ENCODE measurements around the gene SCFD2. TPM values are rescaled to one million over a fixed set of nuclear protein-coding genes. Genes with fewer than 3 reads are reported as not detected.

Gene SCFD2
- total and polyA plus RNA-seq, 2 experiments from 2014 or later = 13.2 to 15.9 TPM

DNA sequence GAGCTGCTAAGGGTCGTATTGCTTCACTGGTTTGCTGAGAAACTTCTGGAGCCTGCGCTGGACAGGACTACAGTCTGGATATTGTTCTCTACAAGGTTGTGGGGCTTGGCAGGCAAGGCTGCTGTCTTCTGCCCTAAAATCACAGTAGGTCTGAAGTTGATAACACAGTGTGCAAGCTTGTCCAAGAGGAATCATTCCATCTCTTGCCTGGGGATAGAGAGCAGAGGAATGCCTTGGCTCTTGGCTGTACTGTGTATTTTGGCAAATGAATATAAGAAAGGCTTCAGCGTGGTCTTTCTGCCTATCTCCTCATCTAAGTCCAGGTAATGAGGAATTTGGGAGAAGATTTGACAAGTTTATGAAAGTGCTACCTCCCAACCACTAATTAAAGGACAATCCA lies 513.1 kb downstream of the SCFD2 start:
- no peaks in the 10 kb centered on the region for H3K9me3 ChIP-seq (ENCODE audit: low read depth)
- TF ChIP-seq, protein P1, sequence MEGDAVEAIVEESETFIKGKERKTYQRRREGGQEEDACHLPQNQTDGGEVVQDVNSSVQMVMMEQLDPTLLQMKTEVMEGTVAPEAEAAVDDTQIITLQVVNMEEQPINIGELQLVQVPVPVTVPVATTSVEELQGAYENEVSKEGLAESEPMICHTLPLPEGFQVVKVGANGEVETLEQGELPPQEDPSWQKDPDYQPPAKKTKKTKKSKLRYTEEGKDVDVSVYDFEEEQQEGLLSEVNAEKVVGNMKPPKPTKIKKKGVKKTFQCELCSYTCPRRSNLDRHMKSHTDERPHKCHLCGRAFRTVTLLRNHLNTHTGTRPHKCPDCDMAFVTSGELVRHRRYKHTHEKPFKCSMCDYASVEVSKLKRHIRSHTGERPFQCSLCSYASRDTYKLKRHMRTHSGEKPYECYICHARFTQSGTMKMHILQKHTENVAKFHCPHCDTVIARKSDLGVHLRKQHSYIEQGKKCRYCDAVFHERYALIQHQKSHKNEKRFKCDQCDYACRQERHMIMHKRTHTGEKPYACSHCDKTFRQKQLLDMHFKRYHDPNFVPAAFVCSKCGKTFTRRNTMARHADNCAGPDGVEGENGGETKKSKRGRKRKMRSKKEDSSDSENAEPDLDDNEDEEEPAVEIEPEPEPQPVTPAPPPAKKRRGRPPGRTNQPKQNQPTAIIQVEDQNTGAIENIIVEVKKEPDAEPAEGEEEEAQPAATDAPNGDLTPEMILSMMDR (IDR thresholded peaks at IDR 0.05; ENCODE audit: low read depth, low read length) = no peak
- peak overlapping the region; percentile 78 for H3K27ac ChIP-seq
- H3K36me3 ChIP-seq = no peaks in the 10 kb centered on the region
- peaks cover 42% of the 10 kb centered on the region for H3K4me1 ChIP-seq (ENCODE audit: low read depth)
- no peaks in the 10 kb centered on the region for H3K27me3 ChIP-seq
- DNase-seq (ENCODE audit: low read depth in 1 of 2, low spot score in 1 of 2) = no peak
- no peak overlapping the region for H3K4me3 ChIP-seq

- Histone ChIP-seq H3K4me1 (ENCODE audit: low read depth) (peaks cover 49% of the 10 kb centered on the region), H3K9me3 (ENCODE audit: low read depth) (no peaks in the 10 kb centered on the region), H3K27ac (peak overlapping the region; percentile 78), H3K27me3 (no peaks in the 10 kb centered on the region), H3K4me3 (no peak overlapping the region), H3K36me3 (no peaks in the 10 kb centered on the region)
- DNase-seq (ENCODE audit: low read depth in 1 of 2, low spot score in 1 of 2) = no peak
- TF ChIP-seq, protein P1 (IDR thresholded peaks at IDR 0.05; ENCODE audit: low read depth, low read length) = no peak
These were observed 513.8 kb downstream of the SCFD2 start for GRCh38 chr4:52852041-52852440.

- no peaks in the 10 kb centered on the region for H3K27me3 ChIP-seq
- no peak overlapping the region for H3K27ac ChIP-seq
- DNase-seq (ENCODE audit: low read depth in 1 of 2, low spot score in 1 of 2) = no peak
- H3K9me3 ChIP-seq (ENCODE audit: low read depth) = no peaks in the 10 kb centered on the region
- H3K4me1 ChIP-seq (ENCODE audit: low read depth) = peaks cover 49% of the 10 kb centered on the region
- no peak overlapping the region for H3K4me3 ChIP-seq
- TF ChIP-seq, protein P1 (IDR thresholded peaks at IDR 0.05; ENCODE audit: low read depth, low read length) = no peak
- H3K36me3 ChIP-seq = no peaks in the 10 kb centered on the region
These were observed 515.3 kb downstream of the SCFD2 start for GRCh38 chr4:52850406-52851124.

DNA sequence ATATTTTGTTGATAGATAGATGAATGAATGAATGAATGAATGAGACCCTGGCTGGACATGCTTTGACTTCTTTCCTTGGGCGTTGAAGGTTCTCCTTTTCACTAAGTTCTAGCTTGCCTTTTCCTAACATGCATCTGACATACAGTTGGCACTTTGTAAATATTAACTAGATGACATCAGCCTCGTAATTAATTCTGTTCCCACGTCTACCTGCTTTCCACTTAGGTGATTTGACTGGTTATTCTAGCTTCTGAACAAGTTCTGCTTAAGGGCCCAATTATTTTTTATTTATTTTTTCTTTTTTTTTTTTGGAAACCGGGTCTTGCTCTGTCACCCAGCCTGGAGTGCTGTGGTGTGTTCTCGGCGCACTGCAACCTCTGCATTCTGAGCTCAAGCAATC lies 517.6 kb downstream of the SCFD2 start:
- no peak for DNase-seq (ENCODE audit: low read depth in 1 of 2, low spot score in 1 of 2)
- no peaks in the 10 kb centered on the region for H3K27me3 ChIP-seq
- peaks cover 25% of the 10 kb centered on the region for H3K4me1 ChIP-seq (ENCODE audit: low read depth)
- H3K4me3 ChIP-seq = no peak overlapping the region
- no peak overlapping the region for H3K27ac ChIP-seq
- no peaks in the 10 kb centered on the region for H3K36me3 ChIP-seq
- TF ChIP-seq, protein P1 (IDR thresholded peaks at IDR 0.05; ENCODE audit: low read depth, low read length) = no peak
- H3K9me3 ChIP-seq (ENCODE audit: low read depth) = no peaks in the 10 kb centered on the region

GRCh38 chr4:52846502-52846901 lies 519.4 kb downstream of the SCFD2 start:
- Histone ChIP-seq H3K27ac (no peak overlapping the region), H3K9me3 (ENCODE audit: low read depth) (no peaks in the 10 kb centered on the region), H3K36me3 (no peaks in the 10 kb centered on the region), H3K4me3 (no peak overlapping the region), H3K27me3 (no peaks in the 10 kb centered on the region), H3K4me1 (ENCODE audit: low read depth) (peaks cover 24% of the 10 kb centered on the region)
- DNase-seq (ENCODE audit: low read depth in 1 of 2, low spot score in 1 of 2) = no peak
- TF ChIP-seq, protein P1 (IDR thresholded peaks at IDR 0.05; ENCODE audit: low read depth, low read length) = no peak

Data from cardiac muscle cell (in vitro differentiated cells and primary cell).